Gastroesophageal sphincter (tissue), 4 donors: ENCODE results near the gene CERKL. TPM values are rescaled to one million over a fixed set of nuclear protein-coding genes. Genes with fewer than 3 reads are reported as not detected.

ENCODE experiments used
- ATAC-seq: fragments of 150-250 bp; one replicate; pipeline ENCODE4 v1.9.1; 2016; ENCODE audit warnings: mild to moderate bottlenecking, moderate library complexity
- H3K27ac ChIP-seq, 4 donors: fragments of 200-600 bp; sonication (generic) in 3 of 4; 1 replicate in 3 of 4; 2 replicates in 1 of 4; pipeline ENCODE4 v1.5.1; 2016 to 2019
- H3K27me3 ChIP-seq: fragments of 200-600 bp; sonication (generic); one replicate; pipeline ENCODE4 v1.5.1; 2019
- H3K36me3 ChIP-seq, 2 donors: fragments of 200-600 bp; sonication (generic); one replicate each; pipeline ENCODE4 v1.5.1; 2019; ENCODE audit warnings: control low read depth in 1 of 2
- H3K4me1 ChIP-seq, 3 donors: fragments of 200-600 bp; sonication (generic); 1 replicate in 2 of 3; 2 replicates in 1 of 3; pipeline ENCODE4 v1.5.1; 2016 to 2019; ENCODE audit warnings: control low read depth in 2 of 3
- H3K4me3 ChIP-seq, 2 donors: fragments of 200-600 bp; sonication (generic); one replicate each; pipeline ENCODE4 v1.5.1; 2019; ENCODE audit warnings: mild to moderate bottlenecking in 1 of 2, moderate library complexity in 1 of 2
- H3K9me3 ChIP-seq, 3 donors: fragments of 200-600 bp; sonication (generic); one replicate each; pipeline ENCODE4 v1.5.1; 2017 to 2019; ENCODE audit warnings: control low read depth in 2 of 3
- CTCF ChIP-seq, 4 experiments: fragments of 200-600 bp in 2 of 4; fragments of 450-650 bp in 2 of 4; sonication (generic) in 1 of 4; IDR thresholded peaks; one replicate each; pipeline ENCODE4 v1.5.1; 2017 to 2019; ENCODE audit warnings: antibody characterized with exemption in 4 of 4, mild to moderate bottlenecking in 2 of 4, moderate library complexity in 2 of 4
- EP300 ChIP-seq: sonication (generic); formaldehyde crosslinking; IDR thresholded peaks from one replicate; pipeline ENCODE4 v1.6.1; 2017; ENCODE audit warnings: antibody characterized with exemption, mild to moderate bottlenecking
- POLR2A ChIP-seq, 2 donors: fragments of 450-650 bp; IDR thresholded peaks; one replicate each; pipeline ENCODE4 v1.6.1; 2017; ENCODE audit warnings: antibody characterized with exemption in 2 of 2, mild to moderate bottlenecking in 2 of 2, moderate library complexity in 1 of 2
- POLR2AphosphoS5 ChIP-seq: sonication (generic); formaldehyde crosslinking; IDR thresholded peaks from one replicate; pipeline ENCODE4 v1.6.1; 2017; ENCODE audit warnings: antibody characterized with exemption
- whole genome bisulfite sequencing, 2 donors: methylation state at CpG; one replicate each; pipeline ENCODE4 v1.1.5; 2018; ENCODE audit warnings: low coverage in 1 of 2; 5-methylcytosine and 5-hydroxymethylcytosine counted together
- total RNA-seq, 4 donors: library from RNA; depleted of rRNA; stranded (reverse); fragments of >200 nt; gene quantifications; one replicate each; pipeline ENCODE4 v1.1.0, GENCODE V29; 2016

The CERKL gene
- total RNA-seq, 4 donors from 2014 or later = 0.78 TPM; not detected in 3

- H3K4me3 ChIP-seq = no peak overlapping the region
- no peak for ATAC-seq
- no peaks in the 10 kb centered on the region for H3K4me1 ChIP-seq
- H3K27me3 ChIP-seq = no peaks in the 10 kb centered on the region
- H3K9me3 ChIP-seq = peaks cover 0 to 8% (median 0%) of the 10 kb centered on the region in 3 donors
- H3K27ac ChIP-seq = no peak overlapping the region
- TF ChIP-seq POLR2AphosphoS5 = no peak
- TF ChIP-seq EP300 = no peak
- no peak for TF ChIP-seq POLR2A (IDR thresholded peaks at IDR 0.05)
- no peak for TF ChIP-seq CTCF (IDR thresholded peaks at IDR 0.05)
- 66 to 94% methylated on average over 2 of the region's 3 CpGs for WGBS, 2 donors
- H3K36me3 ChIP-seq = no peaks in the 10 kb centered on the region
These were observed 50.7 kb downstream of the CERKL start for GRCh38 chr2:181605889-181606837.

- H3K9me3 ChIP-seq = peaks cover 0 to 8% (median 0%) of the 10 kb centered on the region in 3 donors
- no peak overlapping the region for H3K4me3 ChIP-seq
- H3K27me3 ChIP-seq = no peaks in the 10 kb centered on the region
- no peak overlapping the region for H3K27ac ChIP-seq
- WGBS, 2 donors = 100% methylated on average over 1 of the region's 1 CpG
- H3K4me1 ChIP-seq = no peaks in the 10 kb centered on the region
- no peak for ATAC-seq
- TF ChIP-seq POLR2A (IDR thresholded peaks at IDR 0.05) (no peak), CTCF (IDR thresholded peaks at IDR 0.05) (no peak), EP300 (no peak), POLR2AphosphoS5 (no peak)
- H3K36me3 ChIP-seq = no peaks in the 10 kb centered on the region
These were observed 54.9 kb downstream of the CERKL start for GRCh38 chr2:181602017-181602416.

- Histone ChIP-seq H3K27ac (no peak overlapping the region), H3K36me3 (no peaks in the 10 kb centered on the region), H3K9me3 (no peaks in the 10 kb centered on the region), H3K4me3 (no peak overlapping the region), H3K27me3 (no peaks in the 10 kb centered on the region), H3K4me1 (no peaks in the 10 kb centered on the region)
- ATAC-seq = no peak
- no peak for TF ChIP-seq POLR2AphosphoS5
- TF ChIP-seq CTCF (IDR thresholded peaks at IDR 0.05) = no peak
- TF ChIP-seq EP300 = no peak
- TF ChIP-seq POLR2A (IDR thresholded peaks at IDR 0.05) = no peak
- 37 to 64% methylated on average over 1 of the region's 1 CpG for WGBS, 2 donors
These were observed 60.3 kb downstream of the CERKL start for GRCh38 chr2:181596556-181596955.

- Histone ChIP-seq H3K27ac (no peak overlapping the region), H3K4me1 (no peaks in the 10 kb centered on the region), H3K27me3 (no peaks in the 10 kb centered on the region), H3K9me3 (no peaks in the 10 kb centered on the region), H3K4me3 (no peak overlapping the region), H3K36me3 (no peaks in the 10 kb centered on the region)
- 79 to 86% methylated on average over 1 to 2 of the region's 2 CpGs for WGBS, 2 donors
- ATAC-seq = no peak
- no peak for TF ChIP-seq CTCF (IDR thresholded peaks at IDR 0.05)
These were observed 62.6 kb downstream of the CERKL start for GRCh38 chr2:181594322-181594721.

GRCh38 chr2:181589779-181590178 is 67.1 kb downstream of the CERKL start:
- no peaks in the 10 kb centered on the region for H3K36me3 ChIP-seq
- no peaks in the 10 kb centered on the region for H3K27me3 ChIP-seq
- H3K27ac ChIP-seq = no peak overlapping the region
- H3K9me3 ChIP-seq = no peaks in the 10 kb centered on the region
- no peaks in the 10 kb centered on the region for H3K4me1 ChIP-seq
- 86 to 89% methylated on average over 1 to 2 of the region's 2 CpGs for WGBS, 2 donors
- H3K4me3 ChIP-seq = no peak overlapping the region
- ATAC-seq = no peak
- no peak for TF ChIP-seq EP300
- no peak for TF ChIP-seq POLR2A (IDR thresholded peaks at IDR 0.05)
- no peak for TF ChIP-seq CTCF (IDR thresholded peaks at IDR 0.05)
- TF ChIP-seq POLR2AphosphoS5 = no peak
